ENCODE results near the gene AMPD2. TPM values are rescaled to one million over a fixed set of nuclear protein-coding genes. Genes with fewer than 3 reads are reported as not detected.

AMPD2 gene
- total and polyA plus RNA-seq, 9 of the 15 experiments (the other 6 are each of a cell fraction or from before 2014, with no cell fraction given), result 2.0 to 77.7 (median 28.2) TPM

DNA sequence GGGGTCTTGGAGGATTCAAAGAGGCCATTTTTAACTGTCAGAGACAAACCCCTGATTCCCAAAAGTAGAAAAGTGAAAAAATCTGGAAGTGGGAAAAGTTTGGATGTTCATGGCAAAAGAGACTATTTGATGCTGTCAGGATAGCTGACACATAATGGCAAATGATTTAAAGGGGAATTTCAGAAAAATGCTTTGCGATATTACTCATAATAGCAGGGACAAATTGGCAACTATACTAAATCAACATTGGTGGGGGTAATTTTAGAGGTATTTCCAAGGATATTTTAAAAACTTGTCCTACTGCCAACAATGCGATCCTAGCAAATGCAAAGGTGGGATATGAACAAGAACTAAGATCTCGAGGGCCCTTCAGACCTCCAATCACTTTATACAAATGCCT, 31.0 kb downstream of the AMPD2 start:
- in situ Hi-C loops (cut with MboI) (no loop called here), intact Hi-C loops (cut with micrococcal nuclease) (loop anchor here (1.0 kb wide), 1 partner anchor 7 kb away; no protein-coding TSS in a partner anchor)
- Histone ChIP-seq H3K4me3 (no peak overlapping the region), H3K9me1 (ENCODE audit: control insufficient read depth, insufficient read depth, low read length) (no peaks in the 10 kb centered on the region), H3K9me3 (replicated peaks; ENCODE audit: control insufficient read depth, insufficient read depth, low read depth, low read length) (no peaks in the 10 kb centered on the region; the same call in 1 of the 2 replicates), H3K36me3 (ENCODE audit: control insufficient read depth, insufficient read depth, low read length) (no peaks in the 10 kb centered on the region), H3K4me1 (replicated peaks in 1 of 2; ENCODE audit: control insufficient read depth in 2 of 2, insufficient read depth in 2 of 2, low read length in 2 of 2) (peaks cover 0 to 7% of the 10 kb centered on the region in 2 experiments; a peak in 3 of 5 replicates), H2AFZ (ENCODE audit: low read depth, low read length) (no peak overlapping the region), H3K27me3 (ENCODE audit: control insufficient read depth in 2 of 2, insufficient read depth in 2 of 2, low read length in 2 of 2) (0 out of 5 replicates have a peak, but pooled peaks cover 0 to 2% of the 10 kb centered on the region in 2 experiments), H3K4me2 (ENCODE audit: insufficient read depth, low read length) (no peak overlapping the region), H3K79me2 (ENCODE audit: control insufficient read depth, insufficient read depth, low read length) (no peaks in the 10 kb centered on the region), H4K20me1 (replicated peaks; ENCODE audit: control insufficient read depth, insufficient read depth, low read length) (no peaks in the 10 kb centered on the region), H3K27ac (ENCODE audit: extremely low read depth, low read depth, low read length) (no peak overlapping the region), H3K9ac (ENCODE audit: insufficient read depth in 1 of 2, low read depth in 2 of 2, low read length in 2 of 2) (no peak overlapping the region)
- FAIRE-seq (peak; percentile 48), ATAC-seq (no peak), DNase-seq (ENCODE audit: extremely low read depth in 1 of 4, low spot score in 3 of 4) (no peak)
- TF ChIP-seq, protein P1, sequence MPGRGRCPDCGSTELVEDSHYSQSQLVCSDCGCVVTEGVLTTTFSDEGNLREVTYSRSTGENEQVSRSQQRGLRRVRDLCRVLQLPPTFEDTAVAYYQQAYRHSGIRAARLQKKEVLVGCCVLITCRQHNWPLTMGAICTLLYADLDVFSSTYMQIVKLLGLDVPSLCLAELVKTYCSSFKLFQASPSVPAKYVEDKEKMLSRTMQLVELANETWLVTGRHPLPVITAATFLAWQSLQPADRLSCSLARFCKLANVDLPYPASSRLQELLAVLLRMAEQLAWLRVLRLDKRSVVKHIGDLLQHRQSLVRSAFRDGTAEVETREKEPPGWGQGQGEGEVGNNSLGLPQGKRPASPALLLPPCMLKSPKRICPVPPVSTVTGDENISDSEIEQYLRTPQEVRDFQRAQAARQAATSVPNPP (IDR thresholded peaks at IDR 0.05; ENCODE audit: borderline replicate concordance, insufficient read depth, insufficient read length), result no peak
- TF ChIP-seq RBM25 (IDR thresholded peaks at IDR 0.05; ENCODE audit: low read depth, low read length, severe bottlenecking), result no peak
- no peak for TF ChIP-seq ZNF347 (CRISPR knock-in tag; IDR thresholded peaks at IDR 0.05; ENCODE audit: low read depth)
- no peak for TF ChIP-seq MECOM (CRISPR knock-in tag; IDR thresholded peaks at IDR 0.05)
- no peak for TF ChIP-seq STAG1 (CRISPR knock-in tag; IDR thresholded peaks at IDR 0.05; ENCODE audit: borderline replicate concordance)
- no peak for TF ChIP-seq XRCC5 (IDR thresholded peaks at IDR 0.05; ENCODE audit: low read depth, low read length)
- no peak for TF ChIP-seq MCM7 (IDR thresholded peaks at IDR 0.05)
- no peak for TF ChIP-seq ZNF232 (CRISPR knock-in tag; IDR thresholded peaks at IDR 0.05)
- no peak for TF ChIP-seq ZNF282 (CRISPR knock-in tag; IDR thresholded peaks at IDR 0.05)
- no TSS peak for BruUV-seq (replicated peaks)
- ChIA-PET POLR2A (interaction anchor here (0.6 to 2.7 kb wide), 8 partner anchors 11 to 109 kb away, joined by 3 to 10 read pairs (median 3); partner anchors contain the start of gene GNAI3), CTCF (ENCODE audit: low intra/inter-chr PET ratio) (interaction anchor here (0.6 to 3.0 kb wide), 5 partner anchors 10 to 395 kb away, joined by 3 to 22 read pairs (median 3); no protein-coding TSS in a partner anchor)
- 17% methylated on average over 3 of the region's 3 CpGs for WGBS (ENCODE audit: insufficient coverage, low coverage, missing lambda C conversion rate)
